ENCODE results near the gene IFI27.
"Not testable (repeated sequence)": the region's sequence is repeated elsewhere in the genome, so short reads cannot be mapped to it uniquely, and the experiment has no call there.

Gene IFI27

DNA sequence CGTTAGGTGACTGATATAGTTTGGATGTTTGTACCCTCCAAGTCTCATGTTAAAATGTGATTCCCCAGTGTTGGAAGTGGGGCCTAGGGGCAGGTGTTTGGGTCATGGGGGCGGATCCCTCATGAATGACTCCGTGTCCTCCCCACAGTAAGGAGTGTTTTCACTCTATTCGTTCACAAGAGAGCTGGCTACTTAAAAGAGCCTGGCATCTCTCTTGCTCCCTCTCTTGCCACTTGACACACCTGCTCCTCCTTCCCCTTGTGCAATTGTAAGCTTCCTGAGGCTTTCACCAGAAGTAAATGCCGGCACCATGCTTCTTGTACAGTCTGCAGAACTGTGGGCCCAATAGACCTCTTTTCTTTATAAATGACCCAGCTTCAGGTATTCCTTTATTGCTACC, 16.3 kb downstream of the IFI27 start:
- no peak for DNase-seq

DNA sequence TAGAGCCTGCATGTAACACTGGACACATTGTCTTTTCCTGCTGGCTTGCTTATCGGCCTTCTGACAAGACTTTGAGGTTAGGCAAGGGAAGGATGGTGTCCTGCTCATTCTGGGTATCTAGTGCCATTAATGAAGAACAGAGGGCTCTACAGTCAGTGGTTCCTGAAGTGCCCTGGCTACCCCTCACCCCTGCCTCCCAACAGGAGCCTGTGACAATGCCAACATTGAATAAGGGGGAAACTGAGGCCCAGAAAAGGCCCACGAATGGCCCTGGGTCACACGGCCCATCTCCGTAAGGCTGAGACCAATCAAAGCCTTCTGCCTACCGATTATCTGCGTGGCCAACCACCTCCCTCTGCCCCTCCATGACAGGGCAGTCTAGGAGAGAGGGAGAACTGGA, 16.8 kb downstream of the IFI27 start:
- no peak for DNase-seq

- DNase-seq: no peak
Observed at GRCh38 chr14:94128216-94128839, 17.8 kb downstream of the IFI27 start.

GRCh38 chr14:94129111-94129757, 18.7 kb downstream of the IFI27 start, which contains the start of gene IFI27L2:
IFI27L2 (minus strand) TSS chr14:94129604; CDS start chr14:94129564, 40 bp downstream.
- DNase-seq: no peak

DNA sequence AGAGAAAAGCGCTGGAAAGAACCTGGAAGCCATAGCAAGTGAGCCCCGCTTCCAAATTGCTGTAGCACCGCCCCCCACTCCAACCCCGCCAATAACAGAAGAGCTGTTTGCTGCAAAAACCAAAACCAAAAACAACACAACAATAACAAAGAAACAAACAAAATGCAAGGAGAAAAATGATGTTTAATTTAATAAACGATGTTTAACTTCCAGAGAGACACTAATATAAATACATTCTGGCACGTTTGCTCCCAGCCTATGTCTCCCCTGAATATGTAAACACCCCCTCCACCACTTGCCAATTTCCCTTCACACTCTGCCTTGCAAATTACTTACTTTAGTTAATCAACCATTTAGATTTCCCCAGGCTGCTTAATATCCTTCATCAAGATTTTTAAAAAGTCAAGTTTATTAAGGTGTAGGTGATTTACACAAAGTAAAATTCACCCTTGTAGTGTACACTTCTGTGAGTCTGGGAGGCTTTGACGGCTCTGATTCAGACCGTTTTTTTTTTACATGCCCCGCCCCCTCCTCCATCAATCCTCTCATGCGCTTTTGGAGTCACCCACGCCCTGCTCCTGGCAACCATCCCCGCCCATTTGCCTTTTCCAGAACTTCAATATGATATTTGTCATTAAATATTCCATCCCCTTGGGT, 19.4 kb downstream of the IFI27 start:
- no peak for DNase-seq

GRCh38 chr14:94132285-94132887, 21.9 kb downstream of the IFI27 start:
- DNase-seq: peak; percentile 43

DNA sequence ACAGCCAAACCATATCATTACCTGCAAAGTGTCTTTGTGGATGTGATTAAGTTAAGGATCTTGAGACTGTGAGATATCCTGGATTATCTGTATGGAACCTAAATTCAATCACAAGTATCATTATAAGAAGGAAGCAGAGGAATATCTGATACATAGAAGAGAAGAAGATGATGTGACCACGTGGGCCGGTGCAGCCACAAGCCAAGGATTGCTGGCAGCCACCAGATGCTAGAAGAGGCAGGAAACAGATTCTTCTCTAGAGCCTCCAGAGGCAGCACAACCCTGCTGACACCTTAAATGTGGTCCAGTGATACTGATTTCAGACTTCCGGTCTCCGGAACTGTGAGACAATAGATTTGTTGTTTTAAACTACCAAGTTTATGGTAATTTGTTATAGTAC, 24.9 kb downstream of the IFI27 start:
- no peak for DNase-seq

- DNase-seq: no peak
Observed at GRCh38 chr14:94136575-94137331, 26.2 kb downstream of the IFI27 start.

- peak; percentile 59 for DNase-seq
Observed at GRCh38 chr14:94138251-94138650, 27.7 kb downstream of the IFI27 start.

- no peak for DNase-seq
Observed at GRCh38 chr14:94139006-94139405, 28.5 kb downstream of the IFI27 start.

- DNase-seq: no peak
Observed at GRCh38 chr14:94139421-94139820, 28.9 kb downstream of the IFI27 start.

DNA sequence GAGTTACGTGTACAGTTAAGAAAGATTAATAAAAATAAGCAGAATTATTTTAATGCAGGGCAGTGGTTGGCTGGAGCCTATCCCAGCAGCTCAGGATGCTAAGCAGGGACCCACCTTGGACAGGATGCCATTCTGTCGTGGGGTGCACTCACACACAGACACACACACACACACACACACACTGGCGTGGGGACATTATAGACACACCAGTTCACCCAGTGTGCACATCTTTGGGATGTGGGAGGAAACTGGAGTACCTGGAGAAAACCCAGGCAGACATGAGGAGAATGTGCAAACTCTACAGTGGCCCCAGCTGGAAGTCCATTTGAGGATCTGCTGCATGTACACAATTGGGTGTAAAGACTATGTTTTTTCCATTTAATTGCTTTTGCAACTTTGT, 31.7 kb downstream of the IFI27 start:
- no peak for DNase-seq

DNA sequence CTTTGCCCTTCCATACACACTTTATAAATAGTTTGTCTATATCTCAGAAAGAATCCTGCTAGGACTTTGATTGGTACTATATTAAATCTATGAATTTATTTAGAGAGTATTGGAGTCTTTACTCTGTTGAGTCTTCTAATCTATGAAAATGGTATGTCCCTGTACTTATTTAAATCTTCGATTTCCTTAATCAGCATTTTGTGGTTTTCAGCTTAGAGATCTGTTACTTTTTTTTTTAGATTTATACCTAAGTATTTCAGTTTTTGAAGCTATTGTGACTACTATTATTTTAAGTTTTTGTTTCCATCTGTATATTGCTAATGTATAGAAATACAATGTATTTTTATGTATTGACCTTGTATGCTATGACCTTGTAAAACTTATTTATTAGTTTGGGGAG, 32.3 kb downstream of the IFI27 start:
- DNase-seq: no peak

DNA sequence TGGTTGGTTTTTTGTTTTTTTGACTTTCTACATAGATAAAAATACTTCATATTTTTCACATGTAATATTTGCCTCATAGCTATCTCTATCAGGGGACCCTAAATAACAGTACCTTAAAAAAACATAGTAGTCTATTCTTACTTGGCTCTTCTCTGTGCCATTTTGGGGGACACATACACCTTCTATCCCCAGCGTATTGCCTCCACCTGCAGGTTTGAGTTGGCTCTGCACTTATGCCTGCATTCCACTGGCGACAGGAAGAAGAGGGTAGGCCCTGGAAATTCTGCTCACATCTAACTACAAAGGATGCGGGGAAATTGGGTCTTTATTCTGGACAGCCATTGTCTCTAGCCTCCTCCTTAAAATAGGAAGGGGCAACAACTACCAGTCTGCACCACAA, 32.7 kb downstream of the IFI27 start:
- DNase-seq: no peak

DNA sequence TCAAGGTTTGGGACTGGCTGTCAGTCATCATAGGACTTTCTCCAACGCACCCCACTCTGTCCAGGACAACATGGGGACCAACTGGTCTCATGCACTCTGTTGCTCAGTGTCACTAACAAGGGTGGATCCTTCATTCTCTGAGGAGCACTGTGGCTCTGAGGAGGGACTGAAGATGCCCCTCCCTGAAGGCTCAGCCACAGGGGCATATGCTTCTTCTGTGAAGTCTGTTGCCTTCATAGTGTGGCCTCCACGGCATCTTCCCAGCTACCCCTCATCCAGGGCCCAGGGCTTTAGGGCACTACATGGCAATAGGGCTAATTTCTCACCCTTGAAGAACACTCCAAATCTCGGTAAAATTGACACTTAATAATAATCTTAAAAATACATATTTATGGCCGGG, 33.2 kb downstream of the IFI27 start:
- DNase-seq: no peak

DNA sequence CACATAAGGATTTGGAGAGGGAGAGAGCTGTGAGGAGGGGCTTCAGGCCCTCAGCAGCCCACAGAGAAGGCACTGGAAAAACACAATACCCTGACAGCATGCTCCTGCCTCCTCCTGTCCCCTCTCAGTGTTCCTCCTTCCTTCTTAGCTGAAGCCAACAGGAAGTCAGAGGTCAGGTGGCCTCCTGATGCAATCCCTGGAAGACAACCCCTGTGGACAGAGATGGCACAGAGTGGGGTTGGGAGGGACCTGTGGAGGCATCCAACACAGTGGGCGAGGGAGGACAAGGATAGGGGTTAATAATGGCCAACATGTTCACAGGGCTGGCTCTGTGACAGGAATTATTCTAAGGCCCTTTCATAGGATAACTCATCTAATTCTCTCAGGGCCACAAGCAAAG, 34.2 kb downstream of the IFI27 start:
- no peak for DNase-seq

GRCh38 chr14:94145902-94146527, 35.5 kb downstream of the IFI27 start:
- DNase-seq: no peak

DNA sequence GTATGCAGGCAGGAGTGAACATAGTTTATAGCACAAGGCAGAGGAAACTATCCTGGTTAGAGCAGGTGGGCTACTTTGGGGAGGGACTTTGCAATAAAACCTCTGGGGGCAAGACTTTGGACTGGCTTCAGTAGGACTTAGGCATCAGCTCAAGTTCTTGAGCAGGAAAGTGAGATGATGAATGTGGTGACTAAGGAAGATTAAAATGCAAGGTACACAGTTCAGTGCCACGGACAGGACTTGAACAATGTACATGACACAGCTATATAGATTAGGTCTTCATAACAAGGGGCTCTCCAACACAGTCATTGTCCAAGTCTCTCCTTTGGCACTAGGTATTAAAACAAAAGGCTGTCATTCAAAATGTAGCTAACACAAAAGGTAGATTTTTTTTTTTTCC, 42.1 kb downstream of the IFI27 start:
- DNase-seq: no peak

GRCh38 chr14:94153750-94154342, 43.3 kb downstream of the IFI27 start:
- no peak for DNase-seq

GRCh38 chr14:94156143-94156542, 45.6 kb downstream of the IFI27 start:
- DNase-seq: not testable (repeated sequence)

DNA sequence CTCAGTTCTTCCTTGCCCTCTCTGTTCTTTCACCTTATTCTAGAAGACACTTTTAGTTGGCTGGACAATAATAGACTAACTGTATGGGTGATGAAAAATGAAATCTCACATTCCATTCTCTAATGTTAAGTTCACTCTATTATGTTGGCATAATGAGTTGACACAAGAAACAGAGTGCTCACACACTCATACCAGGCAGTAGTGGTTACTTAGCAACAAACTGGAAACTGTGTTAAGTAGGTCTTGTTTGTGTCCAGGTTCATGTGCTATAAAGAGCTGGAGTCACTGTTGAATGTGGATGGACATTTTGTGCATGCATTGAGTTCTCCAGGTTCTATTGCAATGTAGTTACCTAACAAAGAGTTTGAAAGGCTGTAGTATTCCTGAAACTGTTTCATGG, 46.7 kb downstream of the IFI27 start:
- DNase-seq: no peak

DNA sequence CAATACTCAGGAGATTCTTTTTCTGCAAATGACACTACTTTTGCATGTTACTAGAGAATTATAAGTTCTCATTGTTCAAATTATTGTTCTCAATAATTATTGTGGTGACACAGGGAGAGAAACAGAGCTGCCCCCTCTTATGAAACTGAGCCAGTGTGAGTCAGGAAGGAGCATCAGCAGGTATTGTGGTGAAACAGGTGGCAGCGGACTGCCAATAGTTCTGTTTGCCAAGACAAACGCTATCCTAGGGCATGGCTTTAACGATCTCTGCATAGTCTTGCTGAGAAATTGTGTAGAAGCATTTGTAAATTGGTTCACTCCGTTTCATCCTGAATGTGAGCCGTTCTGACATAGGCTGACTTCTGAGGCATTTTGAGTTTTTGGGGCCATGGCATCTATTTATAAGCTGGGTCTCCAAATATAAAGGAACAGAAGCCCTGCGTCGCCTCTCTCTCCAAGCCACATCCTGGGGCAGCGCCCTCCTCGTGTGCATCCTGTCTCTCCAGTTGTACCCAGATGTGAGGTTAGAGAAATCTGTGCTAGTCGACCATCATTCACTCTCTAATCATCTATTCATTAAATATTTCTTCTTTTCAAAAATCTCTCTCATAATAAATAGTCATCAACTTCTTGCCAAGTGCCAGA, 47.8 kb downstream of the IFI27 start:
- DNase-seq: no peak
